ENCODE results near the gene TAL1.

TAL1 gene

DNA sequence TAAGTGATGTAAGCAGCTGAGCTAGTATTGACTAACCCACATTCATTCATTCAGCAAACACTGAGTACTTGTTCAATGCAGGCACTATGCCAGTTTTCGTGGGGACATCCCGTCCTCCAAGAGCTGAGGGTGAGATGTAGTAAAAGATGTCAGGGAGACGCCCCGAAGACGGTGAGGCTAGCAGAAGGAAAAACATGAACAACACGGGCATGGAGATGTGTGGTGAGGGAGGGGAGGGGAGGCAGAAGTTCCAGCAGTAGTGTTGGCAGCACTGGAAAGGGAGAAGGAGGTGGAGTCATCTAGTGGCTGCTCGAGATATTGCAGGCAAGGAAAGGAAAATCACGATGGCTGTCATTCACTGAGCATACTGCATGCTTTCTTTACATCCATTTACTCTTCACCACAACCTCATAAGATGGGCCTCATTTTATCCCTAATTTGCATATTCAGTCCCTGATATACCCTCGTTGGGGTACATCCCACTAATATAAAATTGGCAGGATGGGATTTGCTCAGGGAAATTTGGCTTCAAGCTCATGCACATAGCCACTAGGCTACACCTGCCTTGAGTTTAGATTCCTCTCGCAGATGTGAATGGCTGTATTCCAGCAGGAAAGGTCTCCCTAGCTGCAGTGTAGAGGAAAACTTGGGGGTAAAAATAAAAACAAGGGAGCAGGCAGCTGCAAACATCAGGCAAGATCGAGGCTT is 56.6 kb downstream of the TAL1 start:
- no peak for DNase-seq (ENCODE audit: low read depth, low spot score)

- no peak for DNase-seq (ENCODE audit: low read depth, low spot score)
Observed at GRCh38 chr1:47174656-47175020, 57.4 kb downstream of the TAL1 start.

DNA sequence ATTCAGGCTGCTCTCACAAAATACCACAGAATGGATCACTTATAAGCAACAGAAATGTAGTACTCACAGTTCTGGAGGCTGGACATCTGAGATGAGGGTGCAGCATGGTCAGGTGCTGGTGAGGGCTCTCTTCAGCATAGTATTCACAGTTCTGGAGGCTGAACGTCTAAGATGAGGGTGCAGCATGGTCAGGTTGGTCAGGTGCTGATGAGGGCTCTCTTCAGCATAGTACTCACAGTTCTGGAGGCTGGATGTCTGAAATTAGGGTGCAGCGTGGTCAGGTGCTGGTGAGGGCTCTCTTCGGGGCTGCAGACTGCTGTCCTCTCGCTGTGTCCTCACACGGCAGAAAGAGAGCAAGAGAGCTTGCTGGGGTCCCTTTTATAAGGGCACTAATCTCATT is 59.2 kb downstream of the TAL1 start:
- no peak for DNase-seq (ENCODE audit: low read depth, low spot score)

All from activated CD4-positive, CD25-positive, alpha-beta regulatory T cell treated with anti-CD3 and anti-CD28 coated beads, Interleukin-2, amount 50 U/mL, for 16 hours (primary cell).